Posterior vena cava (tissue), 2 donors: ENCODE results near the gene DCUN1D4. TPM values are rescaled to one million over a fixed set of nuclear protein-coding genes. Genes with fewer than 3 reads are reported as not detected.

ENCODE experiments used
- DNase-seq: peaks from one replicate; pipeline ENCODE4 v3.0.0-alpha.2; 2020; ENCODE audit warnings: low spot score
- intact Hi-C, 2 donors: fragments of 100-400 bp; cut with DNase I; formaldehyde crosslinking; loops; one replicate each; pipeline versions ENCODE4 v1.14.1 to v1.14.2; 2022 to 2023
- total RNA-seq, 2 donors: library from RNA; stranded (reverse); fragmentation: NEBNext Ultra II Directional; extraction: Animal tissue kit (Norgen Biotek cat#: 25700); gene quantifications; one replicate each; pipeline ENCODE4 v1.2.1, GENCODE V29; 2021
- donor health status: DM: yes; HTN: yes; CAD: no.
- donor health status: DM: yes; HTN: yes; CAD: no.

Gene DCUN1D4
- total RNA-seq, 2 donors from 2014 or later = 55.0 to 68.3 TPM

GRCh38 chr4:51851090-51851936 lies 8.4 kb downstream of the DCUN1D4 start:
- no peak for DNase-seq
- intact Hi-C loops = no loop called here

GRCh38 chr4:51851937-51852290 lies 9.0 kb downstream of the DCUN1D4 start:
- DNase-seq = no peak
- intact Hi-C loops = no loop called here

- intact Hi-C loops = no loop called here
- no peak for DNase-seq
Measured at GRCh38 chr4:51853027-51853682, 10.2 kb downstream of the DCUN1D4 start.

- intact Hi-C loops = no loop called here
- DNase-seq = no peak
Measured at GRCh38 chr4:51855270-51855669, 12.3 kb downstream of the DCUN1D4 start.

DNA sequence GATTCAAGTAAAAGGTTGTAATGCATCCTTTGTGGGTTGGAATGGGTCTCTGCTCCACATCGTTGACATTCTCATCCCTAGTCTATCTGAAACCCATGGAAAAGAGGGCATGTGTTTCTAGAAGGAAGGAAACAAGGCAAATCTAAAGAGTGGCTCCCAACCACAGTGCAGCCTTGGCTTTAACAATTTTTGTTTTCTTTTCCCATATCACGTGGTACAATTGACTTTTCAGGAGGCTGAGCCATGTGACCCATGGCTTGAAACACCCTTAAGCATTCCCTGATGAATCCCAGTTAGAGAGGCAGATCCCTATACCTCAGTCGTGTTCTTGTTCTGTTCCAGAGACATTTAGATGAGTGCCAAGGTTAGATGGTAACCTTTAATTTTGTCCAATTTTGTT lies 12.8 kb downstream of the DCUN1D4 start:
- intact Hi-C loops = no loop called here
- no peak for DNase-seq

GRCh38 chr4:51858605-51859202 lies 15.8 kb downstream of the DCUN1D4 start:
- no peak for DNase-seq
- intact Hi-C loops = no loop called here

DNA sequence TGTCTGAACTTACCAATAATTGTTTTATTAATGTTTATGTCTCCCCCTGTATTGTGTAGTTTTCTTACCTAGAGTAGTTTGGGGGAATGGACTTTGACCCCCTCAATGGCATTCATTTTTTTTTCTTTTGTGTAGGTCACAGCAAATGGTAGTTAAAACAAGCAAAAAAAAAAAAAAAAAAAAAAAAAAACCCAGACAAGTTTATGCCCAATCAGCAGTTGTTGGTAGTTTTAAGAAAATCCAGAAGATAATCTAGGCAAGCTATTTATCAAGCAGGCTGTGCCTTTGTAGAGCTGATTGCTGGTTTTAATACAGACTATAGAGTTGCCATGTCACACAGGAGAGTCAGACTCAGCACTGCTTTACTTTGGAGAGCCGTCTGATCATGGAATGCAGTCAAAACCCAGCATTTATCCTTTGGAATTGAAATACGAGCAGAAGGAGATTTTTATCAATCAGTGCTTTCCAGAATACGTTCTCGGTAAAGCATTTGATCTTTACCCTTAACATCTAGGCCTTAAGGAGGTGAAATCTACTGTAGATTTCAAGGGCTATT lies 16.6 kb downstream of the DCUN1D4 start:
- intact Hi-C loops = no loop called here

DNA sequence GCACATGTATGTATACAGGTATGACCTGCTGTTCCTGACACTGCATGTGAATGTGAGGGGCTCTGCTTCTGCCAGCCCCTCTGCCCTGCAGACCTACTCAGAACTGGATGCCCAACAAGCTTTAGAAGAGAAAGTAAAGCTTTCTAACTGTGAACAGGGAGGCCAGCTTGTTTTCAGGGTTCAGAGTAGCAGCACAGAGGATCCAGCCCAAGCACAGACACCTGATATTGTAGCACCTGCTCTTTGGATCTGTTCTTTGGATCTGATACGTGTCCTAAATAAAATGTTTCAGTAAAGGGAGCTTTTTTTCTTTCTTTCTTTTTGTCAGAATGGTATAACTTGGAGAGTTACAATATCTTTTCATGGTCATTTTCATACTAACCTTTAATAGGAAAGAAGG lies 19.2 kb downstream of the DCUN1D4 start:
- intact Hi-C loops = no loop called here

More for the DNA sequence above, 16.6 kb downstream of the DCUN1D4 start:
- no peak for DNase-seq

DNA sequence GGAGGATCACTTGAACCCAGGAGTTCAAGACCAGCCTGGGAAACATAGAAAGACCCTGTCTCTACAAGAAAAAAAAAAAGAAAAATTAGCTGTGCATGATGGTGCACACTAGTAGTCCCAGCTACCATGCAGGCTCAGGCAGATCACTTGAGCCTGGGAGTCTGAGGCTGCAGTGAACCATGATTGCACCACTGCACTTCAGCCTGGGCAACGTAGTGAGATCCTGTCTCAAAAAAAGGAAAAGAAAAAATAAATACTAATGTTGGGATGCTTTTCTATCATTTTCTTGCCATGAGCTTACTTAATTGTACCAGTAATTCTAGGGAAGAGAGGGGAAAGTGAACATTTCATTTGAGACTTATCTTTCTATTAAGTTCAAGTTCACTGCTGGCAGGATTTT lies 19.8 kb downstream of the DCUN1D4 start:
- no peak for DNase-seq
- intact Hi-C loops = no loop called here

More for the DNA sequence above, 19.2 kb downstream of the DCUN1D4 start:
- no peak for DNase-seq

DNA sequence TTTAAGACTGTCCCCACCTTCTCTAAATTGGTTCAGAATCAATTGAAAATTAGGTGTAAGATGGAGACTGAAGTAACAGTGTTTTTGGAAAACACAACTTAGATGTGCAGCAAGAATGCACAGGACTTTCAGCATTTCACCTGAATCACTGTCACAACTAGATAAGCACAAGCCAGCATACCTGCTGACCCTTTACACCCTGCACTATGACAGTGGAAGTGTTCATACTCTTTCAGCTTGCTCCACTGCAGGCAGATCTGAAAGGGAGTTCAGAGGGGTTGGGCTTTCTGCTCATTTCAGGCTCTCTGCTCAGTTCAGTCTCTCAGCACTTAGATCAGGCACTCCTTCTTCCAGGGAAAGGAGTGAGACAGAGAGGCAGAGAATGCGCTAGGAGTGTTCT lies 22.8 kb downstream of the DCUN1D4 start:
- intact Hi-C loops = no loop called here
- DNase-seq = no peak

GRCh38 chr4:51866835-51867234 lies 23.9 kb downstream of the DCUN1D4 start:
- DNase-seq = no peak
- intact Hi-C loops = no loop called here

- DNase-seq = no peak
Measured at GRCh38 chr4:51867689-51868448, 24.9 kb downstream of the DCUN1D4 start.

DNA sequence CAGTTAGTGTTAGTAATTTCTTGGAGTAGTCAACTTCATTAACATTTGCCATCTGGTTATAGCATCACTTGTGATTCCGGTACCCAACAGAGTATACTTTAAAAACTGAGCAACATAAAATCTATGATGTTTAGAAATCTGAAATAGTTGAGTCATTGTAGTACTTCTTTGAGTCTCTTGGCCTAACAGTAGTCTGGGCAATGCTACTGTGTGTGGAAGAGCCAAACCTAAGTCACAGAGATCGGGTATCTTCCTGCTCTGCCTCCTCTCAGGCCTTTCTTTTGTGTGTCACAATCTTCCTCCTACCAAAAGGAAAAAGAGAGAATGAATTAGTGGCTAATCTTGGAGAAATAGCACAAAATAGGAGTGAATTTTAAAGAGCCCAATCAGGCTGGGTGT lies 25.5 kb downstream of the DCUN1D4 start:
- intact Hi-C loops = loop anchor here in 1 of 2 donors (2.0 kb wide), 1 partner anchor 24 kb away; no protein-coding TSS in a partner anchor

More at GRCh38 chr4:51867689-51868448, 24.9 kb downstream of the DCUN1D4 start:
- intact Hi-C loops = loop anchor here in 1 of 2 donors (2.0 kb wide), 1 partner anchor 23 kb away; no protein-coding TSS in a partner anchor

GRCh38 chr4:51870441-51871188 lies 27.7 kb downstream of the DCUN1D4 start:
- intact Hi-C loops = no loop called here
- DNase-seq = no peak

More for the DNA sequence above, 25.5 kb downstream of the DCUN1D4 start:
- DNase-seq = no peak

GRCh38 chr4:51872283-51872997 lies 29.5 kb downstream of the DCUN1D4 start:
- intact Hi-C loops = no loop called here
- DNase-seq = no peak

GRCh38 chr4:51874551-51874950 lies 31.6 kb downstream of the DCUN1D4 start:
- no peak for DNase-seq
- intact Hi-C loops = no loop called here

DNA sequence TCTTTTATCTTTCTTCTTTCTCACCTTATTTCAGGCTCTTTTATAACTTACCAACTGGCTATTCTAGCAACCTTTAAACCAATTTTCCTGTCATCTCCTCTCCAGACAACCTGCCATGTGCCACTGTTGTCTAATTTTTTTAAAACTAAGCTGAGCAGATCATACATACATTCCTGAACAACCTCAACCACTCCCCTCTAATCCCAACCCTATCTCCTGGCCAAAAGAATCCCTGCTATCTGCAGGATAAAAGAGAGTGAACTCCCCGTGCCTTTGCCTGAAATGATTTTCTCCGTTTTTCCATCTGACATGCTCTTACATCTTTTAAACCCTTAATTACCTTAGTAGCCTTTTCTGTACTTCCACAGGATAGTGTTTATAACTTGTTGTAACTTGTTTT lies 35.5 kb downstream of the DCUN1D4 start:
- DNase-seq = no peak
- intact Hi-C loops = loop anchor here in 1 of 2 donors (5.0 kb wide), 1 partner anchor 984 kb away; the partner anchor contains the start of gene RASL11B
